NCI-H2196 treated with DMSO at 0.1 percent for 48 hours (cell line): ENCODE measurements around the gene TMEM219.
"Not testable (repeated sequence)": the region's sequence is repeated elsewhere in the genome, so short reads cannot be mapped to it uniquely, and the experiment has no call there.

Experiments
- DNase-seq: peaks from one replicate; lab custom pipeline; 2025; ENCODE audit not compliant: unreplicated experiment; lab: John Stamatoyannopoulos, UW

The TMEM219 gene

GRCh38 chr16:30010844-30011713 lies 49.2 kb downstream of the TMEM219 start, which contains the start of gene DOC2A:
Gene DOC2A (minus strand): TSS chr16:30011027. CDS start chr16:30010222, 805 bp downstream.
- no peak for DNase-seq

- no peak for DNase-seq
Observed at GRCh38 chr16:30011714-30012504, 50.0 kb downstream of the TMEM219 start.

- not testable (repeated sequence) for DNase-seq
Observed at GRCh38 chr16:30012598-30012997, 50.7 kb downstream of the TMEM219 start.

- DNase-seq, result not testable (repeated sequence)
Observed at GRCh38 chr16:30015450-30015849, 53.6 kb downstream of the TMEM219 start.

- DNase-seq, result no peak
Observed at GRCh38 chr16:30016555-30017276, 54.8 kb downstream of the TMEM219 start.

- DNase-seq, result no peak
Observed at GRCh38 chr16:30017277-30017656, 55.4 kb downstream of the TMEM219 start.

- DNase-seq, result not testable (repeated sequence)
Observed at GRCh38 chr16:30017937-30018336, 56.1 kb downstream of the TMEM219 start.

GRCh38 chr16:30018731-30019158 lies 56.9 kb downstream of the TMEM219 start:
- DNase-seq, result peak; percentile 27
